Erythroblast (primary cell): ENCODE results near the gene ZSCAN25.

Source experiments
- GATA1 ChIP-seq: IDR thresholded peaks from 2 replicates; pipeline ENCODE4 v1.6.1; 2011; ENCODE audit warnings: low read depth, mild to moderate bottlenecking, control low read depth, low read length, moderate library complexity
- POLR2A ChIP-seq: IDR thresholded peaks from 2 replicates; pipeline ENCODE4 v1.6.1; 2011; ENCODE audit warnings: mild to moderate bottlenecking, low read length

DNA sequence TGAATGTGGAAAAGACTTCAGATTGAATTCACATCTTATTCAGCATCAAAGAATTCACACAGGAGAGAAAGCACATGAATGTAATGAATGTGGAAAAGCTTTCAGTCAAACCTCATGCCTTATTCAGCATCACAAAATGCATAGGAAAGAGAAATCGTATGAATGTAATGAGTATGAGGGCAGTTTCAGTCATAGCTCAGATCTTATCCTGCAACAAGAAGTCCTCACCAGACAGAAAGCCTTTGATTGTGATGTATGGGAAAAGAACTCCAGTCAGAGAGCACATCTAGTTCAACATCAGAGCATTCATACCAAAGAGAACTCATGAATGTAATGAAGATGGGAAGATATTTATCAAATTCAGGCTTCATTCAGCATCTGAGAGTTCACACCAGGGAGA, 43.5 kb upstream of the ZSCAN25 start:
- no peak for TF ChIP-seq POLR2A
- TF ChIP-seq GATA1, result no peak
